GM06990 (cell line): ENCODE measurements around the gene CALR.
A peak's percentile ranks its signal among the peaks of the same experiment; 100 is the strongest.

Source experiments
- DNase-seq: peaks from one replicate; pipeline ENCODE4 v3.0.0-alpha.2; 2011; ENCODE audit not compliant: insufficient read length; ENCODE audit errors: extremely low read depth
- H3K27me3 ChIP-seq: replicated peaks from 2 replicates; pipeline ENCODE4 v1.6.0; 2011; ENCODE audit warnings: low read length; ENCODE audit not compliant: control insufficient read depth, insufficient read depth
- H3K36me3 ChIP-seq: 2 replicates; pipeline ENCODE4 v1.5.1; 2011; ENCODE audit warnings: low read length; ENCODE audit not compliant: control insufficient read depth, insufficient read depth
- H3K4me3 ChIP-seq: replicated peaks from 2 replicates; pipeline ENCODE4 v1.5.1; 2011; ENCODE audit warnings: low read depth, mild to moderate bottlenecking, control low read depth, low read length
- TF ChIP-seq, protein P1 (sequence below): IDR thresholded peaks from 2 replicates; pipeline ENCODE4 v1.5.1; 2011; ENCODE audit warnings: low read length, control low read depth, mild to moderate bottlenecking, inconsistent platforms; ENCODE audit not compliant: insufficient read depth, poor library complexity, severe bottlenecking

The CALR gene

GRCh38 chr19:12945479-12946091 lies 7.2 kb downstream of the CALR start, which contains the start of gene RAD23A:
Gene RAD23A, plus strand, starts transcription at chr19:12945862. Its CDS starts 87 bp downstream, at chr19:12945949.
- peak; percentile 98 for DNase-seq
- TF ChIP-seq, protein P1, sequence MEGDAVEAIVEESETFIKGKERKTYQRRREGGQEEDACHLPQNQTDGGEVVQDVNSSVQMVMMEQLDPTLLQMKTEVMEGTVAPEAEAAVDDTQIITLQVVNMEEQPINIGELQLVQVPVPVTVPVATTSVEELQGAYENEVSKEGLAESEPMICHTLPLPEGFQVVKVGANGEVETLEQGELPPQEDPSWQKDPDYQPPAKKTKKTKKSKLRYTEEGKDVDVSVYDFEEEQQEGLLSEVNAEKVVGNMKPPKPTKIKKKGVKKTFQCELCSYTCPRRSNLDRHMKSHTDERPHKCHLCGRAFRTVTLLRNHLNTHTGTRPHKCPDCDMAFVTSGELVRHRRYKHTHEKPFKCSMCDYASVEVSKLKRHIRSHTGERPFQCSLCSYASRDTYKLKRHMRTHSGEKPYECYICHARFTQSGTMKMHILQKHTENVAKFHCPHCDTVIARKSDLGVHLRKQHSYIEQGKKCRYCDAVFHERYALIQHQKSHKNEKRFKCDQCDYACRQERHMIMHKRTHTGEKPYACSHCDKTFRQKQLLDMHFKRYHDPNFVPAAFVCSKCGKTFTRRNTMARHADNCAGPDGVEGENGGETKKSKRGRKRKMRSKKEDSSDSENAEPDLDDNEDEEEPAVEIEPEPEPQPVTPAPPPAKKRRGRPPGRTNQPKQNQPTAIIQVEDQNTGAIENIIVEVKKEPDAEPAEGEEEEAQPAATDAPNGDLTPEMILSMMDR: no peak
- H3K36me3 ChIP-seq: peaks cover 45% of the 10 kb centered on the region
- H3K27me3 ChIP-seq: no peaks in the 10 kb centered on the region
- peak within 1 kb of the TSS; percentile 92 for H3K4me3 ChIP-seq

DNA sequence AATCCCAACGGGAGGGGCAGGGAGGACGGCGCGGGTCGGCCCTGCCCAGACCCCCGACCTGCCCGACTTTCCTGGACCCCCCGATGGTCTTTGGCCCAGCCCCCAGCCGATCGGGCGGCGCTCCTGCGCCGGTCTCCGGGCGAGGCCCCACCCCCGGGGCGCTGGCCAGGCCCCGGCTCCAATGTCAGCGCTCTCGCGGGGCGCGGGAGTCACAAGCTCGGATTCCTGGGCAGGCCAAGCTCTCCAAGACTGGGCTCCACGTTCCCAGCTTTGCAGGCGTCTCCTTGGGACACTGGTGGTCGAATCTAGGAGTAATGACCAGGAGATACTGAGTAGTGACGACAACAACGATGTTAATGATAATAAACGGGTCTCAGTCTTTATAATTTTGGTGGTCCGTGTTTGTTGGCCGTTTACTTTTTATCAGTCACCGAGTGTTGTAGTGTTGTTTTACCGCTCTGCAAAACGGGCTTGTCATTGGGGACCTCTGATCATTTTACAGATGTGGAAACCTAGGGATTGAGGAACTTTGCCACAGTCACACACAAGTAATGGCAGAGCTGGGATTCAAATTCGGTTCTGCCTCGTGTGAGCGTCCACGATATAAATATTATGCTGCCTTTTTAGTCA lies 7.8 kb downstream of the CALR start:
- H3K27me3 ChIP-seq: no peaks in the 10 kb centered on the region
- H3K4me3 ChIP-seq: peak overlapping the region; percentile 92
- peak; percentile 78 for DNase-seq

GRCh38 chr19:12946731-12947496 lies 8.5 kb downstream of the CALR start:
- Histone ChIP-seq H3K36me3 (peaks cover 39% of the 10 kb centered on the region), H3K4me3 (peak overlapping the region; percentile 92), H3K27me3 (no peaks in the 10 kb centered on the region)
- no peak for DNase-seq
- TF ChIP-seq, protein P1: no peak

More for the DNA sequence above, 7.8 kb downstream of the CALR start:
- TF ChIP-seq, protein P1: no peak
- peaks cover 41% of the 10 kb centered on the region for H3K36me3 ChIP-seq

- Histone ChIP-seq H3K4me3 (no peak overlapping the region), H3K36me3 (peaks cover 41% of the 10 kb centered on the region), H3K27me3 (no peaks in the 10 kb centered on the region)
- DNase-seq: no peak
- TF ChIP-seq, protein P1: no peak
Measured at GRCh38 chr19:12947702-12948611, 9.5 kb downstream of the CALR start.

- TF ChIP-seq, protein P1: no peak
- peaks cover 38% of the 10 kb centered on the region for H3K36me3 ChIP-seq
- H3K4me3 ChIP-seq: no peak overlapping the region
- H3K27me3 ChIP-seq: no peaks in the 10 kb centered on the region
- no peak for DNase-seq
Measured at GRCh38 chr19:12948612-12949362, 10.4 kb downstream of the CALR start.
